Measurements from ENCODE around the gene DNAI1.

Gene DNAI1

DNA sequence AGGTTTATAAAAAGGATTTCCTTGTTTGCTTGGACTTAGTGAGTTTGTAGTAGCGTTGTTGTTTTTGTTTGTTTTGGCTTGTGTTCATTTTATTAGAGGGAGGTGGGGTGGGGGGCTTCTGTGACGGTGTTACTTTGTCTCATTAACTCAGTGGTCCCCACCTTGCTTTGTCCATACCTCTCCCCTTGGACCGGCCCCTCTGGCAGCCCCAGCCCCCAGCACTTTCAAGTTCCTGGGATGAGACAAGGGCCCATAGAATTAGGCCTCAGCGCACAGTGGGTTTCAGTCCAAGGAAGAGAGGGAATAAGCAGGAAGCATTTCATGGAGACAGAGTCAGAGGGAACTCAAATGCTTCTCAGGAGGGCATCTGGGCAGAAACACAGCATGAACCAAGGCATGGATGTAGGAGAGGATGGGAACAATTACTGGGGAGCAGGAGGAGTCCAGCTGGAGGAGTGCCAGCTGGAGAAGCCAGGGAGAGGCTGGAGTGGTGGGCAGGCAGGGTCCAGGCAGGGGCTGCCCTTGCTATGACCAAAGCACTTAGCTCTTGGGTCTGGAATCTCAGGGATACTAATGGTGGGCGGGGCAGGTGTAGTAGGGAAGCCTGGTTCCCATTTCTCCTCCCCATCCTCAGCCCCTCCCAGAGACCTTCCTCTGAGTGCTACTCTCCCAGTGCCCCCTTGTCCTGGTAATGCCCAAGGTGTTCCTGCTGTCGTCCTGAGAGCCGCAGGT lies 87.7 kb downstream of the DNAI1 start:
- Histone ChIP-seq H3K9me3 (ENCODE audit: low read length) (no peaks in the 10 kb centered on the region), H3K9ac (ENCODE audit: low read length) (no peak overlapping the region), H3K4me1 (ENCODE audit: insufficient read depth, low read length, severe bottlenecking) (no peaks in the 10 kb centered on the region), H4K20me1 (ENCODE audit: insufficient read depth, low read length) (no peaks in the 10 kb centered on the region), H3K36me3 (ENCODE audit: insufficient read depth, low read length) (no peaks in the 10 kb centered on the region), H3K4me2 (ENCODE audit: low read length) (no peak overlapping the region), H2AFZ (ENCODE audit: low read length) (no peak overlapping the region), H3K79me2 (ENCODE audit: insufficient read depth, low read length) (no peaks in the 10 kb centered on the region), H3K9me2 (ENCODE audit: low read depth, low read length) (no peaks in the 10 kb centered on the region), H3K27ac (ENCODE audit: low read depth, low read length, poor library complexity, severe bottlenecking) (no peak overlapping the region), H3K4me3 (ENCODE audit: low read depth, low read length, poor library complexity, severe bottlenecking) (no peak overlapping the region), H3F3A (ENCODE audit: insufficient read depth, low read length) (no peaks in the 10 kb centered on the region), H3K27me3 (ENCODE audit: insufficient read depth, low read length) (0 out of 2 replicates have a peak, but pooled peaks cover 4% of the 10 kb centered on the region)
- no peak for TF ChIP-seq EZH2 (IDR thresholded peaks at IDR 0.05; ENCODE audit: borderline replicate concordance, low read length)

DNA sequence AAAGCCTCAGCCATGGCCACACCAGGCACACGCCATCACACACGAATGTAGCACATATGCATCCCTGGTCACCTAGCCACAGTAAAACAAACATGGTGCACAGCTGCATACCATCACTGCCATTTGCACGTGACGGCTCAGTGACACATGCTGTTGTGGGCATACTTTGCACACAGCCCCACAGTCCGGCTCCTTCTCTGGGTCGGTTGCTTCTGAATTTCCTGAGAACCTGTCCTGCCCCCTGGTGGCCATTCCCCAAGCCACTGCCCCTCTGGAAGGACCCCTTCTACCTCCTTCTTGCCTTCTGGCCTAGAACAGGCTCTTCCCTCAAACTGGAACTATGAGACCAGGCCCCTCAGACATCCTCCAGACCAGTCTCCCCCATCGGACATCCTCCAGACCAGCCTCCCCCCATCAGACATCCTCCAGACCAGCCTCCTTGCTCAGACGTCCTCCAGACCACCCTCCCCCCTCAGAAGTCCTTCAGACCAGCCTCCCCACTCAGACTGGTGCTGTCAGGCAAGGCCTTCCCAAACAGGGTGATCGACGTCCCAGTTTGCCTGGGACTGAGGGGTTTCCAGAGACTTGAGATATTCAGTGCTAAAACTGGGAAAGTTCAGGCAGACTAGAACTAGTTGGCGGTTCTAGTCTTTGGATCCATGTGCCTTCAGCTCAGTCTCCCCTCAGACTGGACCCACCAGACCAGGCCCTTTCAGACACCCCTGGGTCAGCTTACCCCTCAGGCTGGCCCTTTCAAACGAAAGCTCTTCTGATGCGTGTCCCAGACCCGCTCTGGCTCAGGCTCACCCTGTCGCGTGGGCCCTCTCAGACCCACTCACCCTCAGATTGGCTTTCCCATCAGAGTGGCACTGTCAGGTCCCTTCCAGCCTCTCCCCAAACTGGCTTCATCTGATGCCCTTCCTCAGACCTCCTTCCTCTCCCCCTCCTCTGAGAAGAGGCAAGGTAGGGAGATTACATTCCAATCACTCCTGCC lies 88.5 kb downstream of the DNAI1 start:
- Histone ChIP-seq H3K9me3 (ENCODE audit: low read length) (no peaks in the 10 kb centered on the region), H3K79me2 (ENCODE audit: insufficient read depth, low read length) (no peaks in the 10 kb centered on the region), H2AFZ (ENCODE audit: low read length) (no peak overlapping the region), H4K20me1 (ENCODE audit: insufficient read depth, low read length) (no peaks in the 10 kb centered on the region), H3K27me3 (ENCODE audit: insufficient read depth, low read length) (0 out of 2 replicates have a peak, but pooled peaks cover 4% of the 10 kb centered on the region), H3F3A (ENCODE audit: insufficient read depth, low read length) (no peaks in the 10 kb centered on the region), H3K9me2 (ENCODE audit: low read depth, low read length) (no peaks in the 10 kb centered on the region), H3K27ac (ENCODE audit: low read depth, low read length, poor library complexity, severe bottlenecking) (no peak overlapping the region), H3K9ac (ENCODE audit: low read length) (no peak overlapping the region), H3K4me1 (ENCODE audit: insufficient read depth, low read length, severe bottlenecking) (no peaks in the 10 kb centered on the region), H3K4me3 (ENCODE audit: low read depth, low read length, poor library complexity, severe bottlenecking) (no peak overlapping the region), H3K4me2 (ENCODE audit: low read length) (no peak overlapping the region), H3K36me3 (ENCODE audit: insufficient read depth, low read length) (no peaks in the 10 kb centered on the region)
- TF ChIP-seq, protein P1, sequence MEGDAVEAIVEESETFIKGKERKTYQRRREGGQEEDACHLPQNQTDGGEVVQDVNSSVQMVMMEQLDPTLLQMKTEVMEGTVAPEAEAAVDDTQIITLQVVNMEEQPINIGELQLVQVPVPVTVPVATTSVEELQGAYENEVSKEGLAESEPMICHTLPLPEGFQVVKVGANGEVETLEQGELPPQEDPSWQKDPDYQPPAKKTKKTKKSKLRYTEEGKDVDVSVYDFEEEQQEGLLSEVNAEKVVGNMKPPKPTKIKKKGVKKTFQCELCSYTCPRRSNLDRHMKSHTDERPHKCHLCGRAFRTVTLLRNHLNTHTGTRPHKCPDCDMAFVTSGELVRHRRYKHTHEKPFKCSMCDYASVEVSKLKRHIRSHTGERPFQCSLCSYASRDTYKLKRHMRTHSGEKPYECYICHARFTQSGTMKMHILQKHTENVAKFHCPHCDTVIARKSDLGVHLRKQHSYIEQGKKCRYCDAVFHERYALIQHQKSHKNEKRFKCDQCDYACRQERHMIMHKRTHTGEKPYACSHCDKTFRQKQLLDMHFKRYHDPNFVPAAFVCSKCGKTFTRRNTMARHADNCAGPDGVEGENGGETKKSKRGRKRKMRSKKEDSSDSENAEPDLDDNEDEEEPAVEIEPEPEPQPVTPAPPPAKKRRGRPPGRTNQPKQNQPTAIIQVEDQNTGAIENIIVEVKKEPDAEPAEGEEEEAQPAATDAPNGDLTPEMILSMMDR (IDR thresholded peaks at IDR 0.05; ENCODE audit: low read length) = peak; percentile 62
- no peak for TF ChIP-seq EZH2 (IDR thresholded peaks at IDR 0.05; ENCODE audit: borderline replicate concordance, low read length)

DNA sequence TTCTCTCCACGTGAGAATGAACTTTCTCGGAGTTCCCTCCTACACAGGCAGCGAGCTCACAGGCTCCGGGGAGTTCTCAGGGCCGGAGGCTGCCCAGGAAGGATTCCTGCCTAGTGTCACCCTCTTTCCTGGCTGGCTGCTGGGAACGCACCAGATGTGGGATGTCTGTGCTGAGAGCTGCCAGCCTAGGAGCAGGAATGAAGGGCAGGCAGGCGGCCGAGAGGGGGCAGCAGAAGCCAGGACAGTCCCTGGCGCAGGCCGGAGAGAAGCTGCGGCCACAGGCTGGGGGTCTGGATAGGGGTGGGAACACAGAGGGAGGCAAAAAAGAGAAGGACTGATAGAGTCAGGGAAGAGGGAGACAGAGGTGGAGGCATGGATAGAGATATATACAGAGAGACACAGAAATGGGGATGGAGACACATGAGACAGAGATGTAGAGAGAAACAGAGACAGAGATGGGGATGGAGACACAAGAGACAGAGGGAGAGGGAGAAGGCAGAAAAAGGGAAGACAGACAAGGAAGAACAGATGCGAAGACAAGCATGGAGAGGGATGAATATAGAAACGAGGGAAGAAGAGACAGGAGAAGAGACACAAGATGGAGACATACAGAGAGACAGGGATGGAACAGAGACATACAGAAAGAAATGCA lies 89.5 kb downstream of the DNAI1 start:
- H3K36me3 ChIP-seq (ENCODE audit: insufficient read depth, low read length) = no peaks in the 10 kb centered on the region
- no peaks in the 10 kb centered on the region for H3F3A ChIP-seq (ENCODE audit: insufficient read depth, low read length)
- no peak overlapping the region for H2AFZ ChIP-seq (ENCODE audit: low read length)
- no peak overlapping the region for H3K4me3 ChIP-seq (ENCODE audit: low read depth, low read length, poor library complexity, severe bottlenecking)
- 0 out of 2 replicates have a peak, but pooled peaks cover 12% of the 10 kb centered on the region for H3K27me3 ChIP-seq (ENCODE audit: insufficient read depth, low read length)
- H4K20me1 ChIP-seq (ENCODE audit: insufficient read depth, low read length) = no peaks in the 10 kb centered on the region
- H3K4me2 ChIP-seq (ENCODE audit: low read length) = no peak overlapping the region
- TF ChIP-seq, protein P1 (IDR thresholded peaks at IDR 0.05; ENCODE audit: low read length) = peak; percentile 69
- TF ChIP-seq EZH2 (IDR thresholded peaks at IDR 0.05; ENCODE audit: borderline replicate concordance, low read length) = no peak
- no peaks in the 10 kb centered on the region for H3K9me3 ChIP-seq (ENCODE audit: low read length)
- H3K4me1 ChIP-seq (ENCODE audit: insufficient read depth, low read length, severe bottlenecking) = no peaks in the 10 kb centered on the region
- H3K9me2 ChIP-seq (ENCODE audit: low read depth, low read length) = no peaks in the 10 kb centered on the region
- no peaks in the 10 kb centered on the region for H3K79me2 ChIP-seq (ENCODE audit: insufficient read depth, low read length)
- no peak overlapping the region for H3K27ac ChIP-seq (ENCODE audit: low read depth, low read length, poor library complexity, severe bottlenecking)
- H3K9ac ChIP-seq (ENCODE audit: low read length) = no peak overlapping the region

All from OCI-LY1 (cell line).